ENCODE measurements around the gene SHC2. TPM values are rescaled to one million over a fixed set of nuclear protein-coding genes. Genes with fewer than 3 reads are reported as not detected.

Gene SHC2
- total and polyA plus RNA-seq, 9 of the 15 experiments (the other 6 are each of a cell fraction or from before 2014, with no cell fraction given), result 0.14 to 0.36 (median 0.17) TPM; not detected in 5

DNA sequence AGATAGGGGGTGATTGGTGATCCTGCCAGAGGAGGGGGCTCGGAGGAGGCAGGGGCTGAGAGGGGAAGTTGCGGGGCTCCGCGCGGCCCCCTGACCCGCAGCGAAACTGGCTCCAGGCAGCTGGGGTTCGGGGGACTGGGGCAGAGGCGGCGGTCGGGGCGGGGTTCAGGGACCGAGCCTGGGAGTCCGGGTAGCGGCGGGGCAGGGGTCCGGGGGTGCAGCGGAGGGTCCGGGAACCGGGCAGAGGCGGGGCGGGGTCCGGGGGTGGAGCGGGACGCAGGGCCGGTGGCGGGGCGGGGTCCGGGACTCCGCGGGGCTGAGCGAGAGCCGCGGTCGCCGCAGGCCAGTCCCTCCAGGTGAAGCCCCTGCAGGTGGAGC, 36.6 kb upstream of the SHC2 start:
- H4K20me1 ChIP-seq (replicated peaks; ENCODE audit: control insufficient read depth, insufficient read depth, low read length), result no peaks in the 10 kb centered on the region
- H3K4me1 ChIP-seq (replicated peaks in 1 of 2; ENCODE audit: control insufficient read depth in 2 of 2, insufficient read depth in 2 of 2, low read length in 2 of 2), result peaks cover 0 to 54% of the 10 kb centered on the region in 2 experiments; a peak in 3 of 5 replicates
- in situ Hi-C loops (cut with MboI) (no loop called here), intact Hi-C loops (cut with micrococcal nuclease) (no loop called here)
- CTCF ChIA-PET (ENCODE audit: low intra/inter-chr PET ratio), result no interaction called here
- FAIRE-seq (no peak), DNase-seq (ENCODE audit: extremely low read depth in 1 of 4, low spot score in 3 of 4) (no peak), ATAC-seq (no peak)
- no peak overlapping the region for H3K9ac ChIP-seq (ENCODE audit: insufficient read depth in 1 of 2, low read depth in 2 of 2, low read length in 2 of 2)
- H3K36me3 ChIP-seq (ENCODE audit: control insufficient read depth, insufficient read depth, low read length), result no peaks in the 10 kb centered on the region
- no peaks in the 10 kb centered on the region for H3K79me2 ChIP-seq (ENCODE audit: control insufficient read depth, insufficient read depth, low read length)
- no peak overlapping the region for H3K4me3 ChIP-seq
- TF ChIP-seq MYBL2 (IDR thresholded peaks at IDR 0.05; ENCODE audit: low read depth) (no peak), MYBL2 (CRISPR knock-in tag; IDR thresholded peaks at IDR 0.05; ENCODE audit: borderline replicate concordance) (no peak), ZBTB7A (IDR thresholded peaks at IDR 0.05; ENCODE audit: borderline replicate concordance, control insufficient read depth, low read depth, low read length) (peak; percentile 53; the same call in 1 of the 2 replicates)
- no CpG with 5 or more reads among the region's 36 CpGs for WGBS (ENCODE audit: insufficient coverage, low coverage, missing lambda C conversion rate)
- no peak overlapping the region for H3K4me2 ChIP-seq (ENCODE audit: insufficient read depth, low read length)
- no peaks in the 10 kb centered on the region for H3K27me3 ChIP-seq (ENCODE audit: control insufficient read depth in 2 of 2, insufficient read depth in 2 of 2, low read length in 2 of 2)
- H2AFZ ChIP-seq (ENCODE audit: low read depth, low read length), result no peak overlapping the region
- no TSS peak for BruUV-seq (replicated peaks)
- POLR2A ChIA-PET, result no interaction called here
- H3K27ac ChIP-seq (ENCODE audit: extremely low read depth, low read depth, low read length), result no peak overlapping the region
- no peaks in the 10 kb centered on the region for H3K9me3 ChIP-seq (replicated peaks; ENCODE audit: control insufficient read depth, insufficient read depth, low read depth, low read length)
- no peaks in the 10 kb centered on the region for H3K9me1 ChIP-seq (ENCODE audit: control insufficient read depth, insufficient read depth, low read length)

DNA sequence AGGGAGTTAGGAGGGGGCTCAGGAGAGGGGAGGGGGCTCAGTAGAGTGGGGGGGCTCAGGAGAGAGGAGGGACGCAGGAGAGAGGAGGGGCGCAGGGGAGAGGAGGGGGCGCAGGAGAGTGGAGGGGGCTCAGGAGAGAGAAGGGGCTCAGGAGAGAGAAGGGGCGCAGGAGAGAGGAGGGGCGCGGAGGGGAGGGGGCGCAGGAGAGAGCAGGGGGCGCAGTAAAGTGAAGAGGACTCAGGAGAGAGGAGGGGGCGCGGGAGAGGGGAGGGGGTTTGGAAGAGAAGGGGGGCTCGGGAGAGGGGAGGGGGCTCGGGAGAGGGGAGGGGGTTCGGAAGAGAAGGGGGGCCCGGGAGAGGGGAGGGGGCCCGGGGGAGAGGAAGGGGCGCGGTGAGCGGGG, 36.2 kb upstream of the SHC2 start:
- ATAC-seq (no peak), FAIRE-seq (no peak), DNase-seq (ENCODE audit: extremely low read depth in 1 of 4, low spot score in 3 of 4) (no peak)
- Histone ChIP-seq H3K27me3 (ENCODE audit: control insufficient read depth in 2 of 2, insufficient read depth in 2 of 2, low read length in 2 of 2) (no peaks in the 10 kb centered on the region), H2AFZ (ENCODE audit: low read depth, low read length) (no peak overlapping the region), H3K4me1 (replicated peaks in 1 of 2; ENCODE audit: control insufficient read depth in 2 of 2, insufficient read depth in 2 of 2, low read length in 2 of 2) (peaks cover 0 to 57% of the 10 kb centered on the region in 2 experiments; a peak in 3 of 5 replicates), H3K4me2 (ENCODE audit: insufficient read depth, low read length) (no peak overlapping the region), H3K79me2 (ENCODE audit: control insufficient read depth, insufficient read depth, low read length) (no peaks in the 10 kb centered on the region), H3K36me3 (ENCODE audit: control insufficient read depth, insufficient read depth, low read length) (no peaks in the 10 kb centered on the region), H3K27ac (ENCODE audit: extremely low read depth, low read depth, low read length) (no peak overlapping the region), H4K20me1 (replicated peaks; ENCODE audit: control insufficient read depth, insufficient read depth, low read length) (no peaks in the 10 kb centered on the region), H3K9me3 (replicated peaks; ENCODE audit: control insufficient read depth, insufficient read depth, low read depth, low read length) (no peaks in the 10 kb centered on the region), H3K9me1 (ENCODE audit: control insufficient read depth, insufficient read depth, low read length) (no peaks in the 10 kb centered on the region), H3K9ac (ENCODE audit: insufficient read depth in 1 of 2, low read depth in 2 of 2, low read length in 2 of 2) (no peak overlapping the region), H3K4me3 (no peak overlapping the region)
- CTCF ChIA-PET (ENCODE audit: low intra/inter-chr PET ratio), result no interaction called here
- no TSS peak for BruUV-seq (replicated peaks)
- no CpG with 5 or more reads among the region's 18 CpGs for WGBS (ENCODE audit: insufficient coverage, low coverage, missing lambda C conversion rate)
- in situ Hi-C loops (cut with MboI), result no loop called here
- intact Hi-C loops (cut with micrococcal nuclease), result no loop called here
- POLR2A ChIA-PET, result no interaction called here
- TF ChIP-seq HDAC6 (IDR thresholded peaks at IDR 0.05; ENCODE audit: low read depth, low read length) (no peak), FOXJ2 (tag; IDR thresholded peaks at IDR 0.05) (no peak), CHD1 (IDR thresholded peaks at IDR 0.05; ENCODE audit: low read length) (no peak), RBM39 (optimal IDR thresholded peaks at IDR 0.05; ENCODE audit: low read depth, low read length) (no peak), HDAC2 (IDR thresholded peaks at IDR 0.05) (no peak), CBX3 (IDR thresholded peaks at IDR 0.05; ENCODE audit: borderline replicate concordance in 1 of 2, low read length in 2 of 2) (no peak), BRD4 (IDR thresholded peaks at IDR 0.05) (no peak)
- TF ChIP-seq, protein P1, sequence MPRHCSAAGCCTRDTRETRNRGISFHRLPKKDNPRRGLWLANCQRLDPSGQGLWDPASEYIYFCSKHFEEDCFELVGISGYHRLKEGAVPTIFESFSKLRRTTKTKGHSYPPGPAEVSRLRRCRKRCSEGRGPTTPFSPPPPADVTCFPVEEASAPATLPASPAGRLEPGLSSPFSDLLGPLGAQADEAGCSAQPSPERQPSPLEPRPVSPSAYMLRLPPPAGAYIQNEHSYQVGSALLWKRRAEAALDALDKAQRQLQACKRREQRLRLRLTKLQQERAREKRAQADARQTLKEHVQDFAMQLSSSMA (CRISPR knock-in tag; IDR thresholded peaks at IDR 0.05), result no peak
- TF ChIP-seq, protein P2, sequence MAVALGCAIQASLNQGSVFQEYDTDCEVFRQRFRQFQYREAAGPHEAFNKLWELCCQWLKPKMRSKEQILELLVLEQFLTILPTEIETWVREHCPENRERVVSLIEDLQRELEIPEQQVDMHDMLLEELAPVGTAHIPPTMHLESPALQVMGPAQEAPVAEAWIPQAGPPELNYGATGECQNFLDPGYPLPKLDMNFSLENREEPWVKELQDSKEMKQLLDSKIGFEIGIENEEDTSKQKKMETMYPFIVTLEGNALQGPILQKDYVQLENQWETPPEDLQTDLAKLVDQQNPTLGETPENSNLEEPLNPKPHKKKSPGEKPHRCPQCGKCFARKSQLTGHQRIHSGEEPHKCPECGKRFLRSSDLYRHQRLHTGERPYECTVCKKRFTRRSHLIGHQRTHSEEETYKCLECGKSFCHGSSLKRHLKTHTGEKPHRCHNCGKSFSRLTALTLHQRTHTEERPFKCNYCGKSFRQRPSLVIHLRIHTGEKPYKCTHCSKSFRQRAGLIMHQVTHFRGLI (CRISPR knock-in tag; IDR thresholded peaks at IDR 0.05), result no peak
- TF ChIP-seq, protein P3, sequence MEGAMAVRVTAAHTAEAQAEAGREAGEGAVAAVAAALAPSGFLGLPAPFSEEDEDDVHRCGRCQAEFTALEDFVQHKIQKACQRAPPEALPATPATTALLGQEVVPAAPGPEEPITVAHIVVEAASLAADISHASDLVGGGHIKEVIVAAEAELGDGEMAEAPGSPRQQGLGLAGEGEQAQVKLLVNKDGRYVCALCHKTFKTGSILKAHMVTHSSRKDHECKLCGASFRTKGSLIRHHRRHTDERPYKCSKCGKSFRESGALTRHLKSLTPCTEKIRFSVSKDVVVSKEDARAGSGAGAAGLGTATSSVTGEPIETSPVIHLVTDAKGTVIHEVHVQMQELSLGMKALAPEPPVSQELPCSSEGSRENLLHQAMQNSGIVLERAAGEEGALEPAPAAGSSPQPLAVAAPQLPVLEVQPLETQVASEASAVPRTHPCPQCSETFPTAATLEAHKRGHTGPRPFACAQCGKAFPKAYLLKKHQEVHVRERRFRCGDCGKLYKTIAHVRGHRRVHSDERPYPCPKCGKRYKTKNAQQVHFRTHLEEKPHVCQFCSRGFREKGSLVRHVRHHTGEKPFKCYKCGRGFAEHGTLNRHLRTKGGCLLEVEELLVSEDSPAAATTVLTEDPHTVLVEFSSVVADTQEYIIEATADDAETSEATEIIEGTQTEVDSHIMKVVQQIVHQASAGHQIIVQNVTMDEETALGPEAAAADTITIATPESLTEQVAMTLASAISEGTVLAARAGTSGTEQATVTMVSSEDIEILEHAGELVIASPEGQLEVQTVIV (CRISPR knock-in tag; IDR thresholded peaks at IDR 0.05; ENCODE audit: borderline replicate concordance), result no peak

Measured in K562 (cell line).